ENCODE results near the gene MACO1.

MACO1 gene

GRCh38 chr1:25524568-25525360, 94.1 kb downstream of the MACO1 start:
- POLR2A ChIA-PET = no interaction called here

GRCh38 chr1:25525361-25525688, 94.6 kb downstream of the MACO1 start:
- no peak overlapping the region for H3K4me3 ChIP-seq (ENCODE audit: low read depth, low read length)
- TF ChIP-seq CTCF (IDR thresholded peaks at IDR 0.05; ENCODE audit: insufficient read depth, low read length, missing control alignments) = no peak
- DNase-seq (ENCODE audit: low read depth, low spot score) = no peak
- POLR2A ChIA-PET = no interaction called here
- CTCF ChIA-PET = no interaction called here

More at GRCh38 chr1:25524568-25525360, 94.1 kb downstream of the MACO1 start:
- DNase-seq (ENCODE audit: low read depth, low spot score) = no peak
- H3K4me3 ChIP-seq (ENCODE audit: low read depth, low read length) = no peak overlapping the region
- CTCF ChIA-PET = no interaction called here
- TF ChIP-seq CTCF (IDR thresholded peaks at IDR 0.05; ENCODE audit: insufficient read depth, low read length, missing control alignments) = no peak

GRCh38 chr1:25526753-25527152, 96.1 kb downstream of the MACO1 start:
- no peak for DNase-seq (ENCODE audit: low read depth, low spot score)
- no peak overlapping the region for H3K4me3 ChIP-seq (ENCODE audit: low read depth, low read length)
- POLR2A ChIA-PET = no interaction called here
- no peak for TF ChIP-seq CTCF (IDR thresholded peaks at IDR 0.05; ENCODE audit: insufficient read depth, low read length, missing control alignments)
- CTCF ChIA-PET = no interaction called here

GRCh38 chr1:25527226-25527846, 96.6 kb downstream of the MACO1 start:
- POLR2A ChIA-PET = no interaction called here
- CTCF ChIA-PET = no interaction called here
- TF ChIP-seq CTCF (IDR thresholded peaks at IDR 0.05; ENCODE audit: insufficient read depth, low read length, missing control alignments) = no peak
- no peak overlapping the region for H3K4me3 ChIP-seq (ENCODE audit: low read depth, low read length)
- no peak for DNase-seq (ENCODE audit: low read depth, low spot score)

GRCh38 chr1:25527946-25528595, 97.4 kb downstream of the MACO1 start:
- H3K4me3 ChIP-seq (ENCODE audit: low read depth, low read length) = no peak overlapping the region
- ChIA-PET POLR2A (no interaction called here), CTCF (interaction anchor here (1.4 kb wide), 1 partner anchor 7 kb away, joined by 6 read pairs; no protein-coding TSS in a partner anchor)
- no peak for DNase-seq (ENCODE audit: low read depth, low spot score)
- no peak for TF ChIP-seq CTCF (IDR thresholded peaks at IDR 0.05; ENCODE audit: insufficient read depth, low read length, missing control alignments)

GRCh38 chr1:25528881-25529517, 98.3 kb downstream of the MACO1 start:
- no peak overlapping the region for H3K4me3 ChIP-seq (ENCODE audit: low read depth, low read length)
- CTCF ChIA-PET = interaction anchor here (1.4 kb wide), 1 partner anchor 8 kb away, joined by 6 read pairs; no protein-coding TSS in a partner anchor
- DNase-seq (ENCODE audit: low read depth, low spot score) = no peak
- POLR2A ChIA-PET = no interaction called here
- no peak for TF ChIP-seq CTCF (IDR thresholded peaks at IDR 0.05; ENCODE audit: insufficient read depth, low read length, missing control alignments)

All from AG04449 (cell line).